Activated effector memory CD4-positive, alpha-beta T cell treated with Interleukin-2 at 50 U/mL for 16 hours (primary cell): ENCODE measurements around the gene FRMD5.
"Not testable (repeated sequence)": the region's sequence is repeated elsewhere in the genome, so short reads cannot be mapped to it uniquely, and the experiment has no call there.

ENCODE experiments used
- DNase-seq: peaks from one replicate; pipeline ENCODE4 v3.0.0-alpha.2; 2020

FRMD5 gene

DNA sequence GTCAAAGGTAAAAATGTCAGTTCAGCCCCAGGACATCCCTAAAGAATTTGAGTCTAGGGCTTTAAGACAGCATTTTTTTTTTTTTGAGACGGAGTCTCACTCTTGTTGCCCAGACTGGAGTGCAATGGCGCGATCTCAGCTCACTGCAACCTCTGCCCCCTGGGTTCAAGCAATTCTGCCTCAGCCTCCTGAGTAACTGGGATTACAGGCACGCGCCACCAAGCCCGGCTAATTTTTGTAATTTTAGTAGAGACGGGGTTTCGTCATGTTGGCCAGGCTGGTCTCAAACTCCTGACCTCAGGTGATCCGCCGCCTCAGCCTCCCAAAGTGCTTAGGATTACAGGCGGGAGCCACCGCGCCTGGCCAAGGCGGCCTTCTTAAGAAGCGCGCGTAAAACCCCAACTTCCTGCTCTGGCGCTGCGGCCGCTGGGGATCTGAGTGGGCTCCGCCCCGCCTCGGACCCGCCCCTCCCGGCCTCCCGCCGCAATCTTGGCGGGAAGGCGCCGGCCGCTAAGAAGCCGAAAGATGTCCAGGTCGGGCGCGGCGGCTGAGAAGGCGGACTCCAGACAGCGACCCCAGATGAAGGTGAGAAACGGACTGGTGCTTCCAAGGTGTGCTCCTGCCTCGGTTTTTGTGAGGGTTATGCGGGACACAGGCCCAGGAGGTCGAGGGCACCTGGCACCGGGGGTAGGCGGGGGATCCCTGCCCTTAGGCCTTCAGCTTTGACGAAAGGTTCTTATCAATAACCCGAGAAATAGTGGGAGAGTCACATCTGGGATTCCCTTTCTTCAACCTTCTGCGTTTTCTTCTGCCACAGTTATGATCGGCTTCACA, 368.3 kb downstream of the FRMD5 start, which contains the start of gene WDR76:
TSS of gene WDR76 (plus strand) at position 495 of the 834 bp plus-strand sequence. CDS start at position 526, 31 bp downstream.
- DNase-seq = peak; percentile 63

DNA sequence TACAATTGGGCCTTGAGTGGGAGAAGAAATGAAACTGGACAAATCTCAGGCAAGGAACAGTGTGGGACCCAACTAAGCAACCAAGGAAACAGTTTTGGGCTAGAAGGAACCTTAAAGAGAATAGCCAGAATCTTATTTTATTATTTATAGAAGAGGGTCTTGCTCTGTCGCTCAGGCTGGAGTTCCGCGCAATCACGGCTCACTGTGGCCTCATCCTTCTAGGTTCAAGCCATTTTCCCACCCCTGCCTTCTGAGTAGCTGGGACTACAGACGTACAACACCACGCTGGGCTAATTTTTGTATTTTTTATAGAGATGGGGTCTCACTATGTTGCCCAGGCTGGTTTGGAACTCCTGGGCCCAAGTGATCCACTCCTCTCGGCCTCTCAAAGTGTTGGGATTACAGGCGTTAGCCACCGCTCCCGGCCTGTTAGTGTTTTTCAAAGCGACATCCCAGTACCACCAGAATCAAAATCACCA, 369.0 kb downstream of the FRMD5 start:
- DNase-seq = no peak

DNA sequence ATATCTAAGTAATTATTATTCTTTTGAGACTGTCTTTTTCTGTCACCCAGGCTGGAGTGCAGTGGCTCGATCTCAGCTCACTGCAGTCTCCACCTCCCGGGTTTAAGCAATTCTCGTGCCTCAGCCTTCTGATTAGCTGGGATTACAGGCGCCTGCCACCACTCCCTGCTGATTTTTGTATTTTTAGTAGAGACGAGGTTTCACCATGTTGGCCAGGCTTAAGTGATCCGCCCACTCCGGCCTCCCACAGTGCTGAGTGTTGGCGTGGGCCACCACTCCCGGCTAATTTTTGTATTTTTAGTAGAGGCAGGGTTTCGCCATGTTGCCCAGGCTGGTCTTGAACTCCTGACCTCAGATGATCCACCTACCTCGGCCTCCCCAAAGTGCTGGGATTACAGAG, 369.8 kb downstream of the FRMD5 start:
- not testable (repeated sequence) for DNase-seq

DNA sequence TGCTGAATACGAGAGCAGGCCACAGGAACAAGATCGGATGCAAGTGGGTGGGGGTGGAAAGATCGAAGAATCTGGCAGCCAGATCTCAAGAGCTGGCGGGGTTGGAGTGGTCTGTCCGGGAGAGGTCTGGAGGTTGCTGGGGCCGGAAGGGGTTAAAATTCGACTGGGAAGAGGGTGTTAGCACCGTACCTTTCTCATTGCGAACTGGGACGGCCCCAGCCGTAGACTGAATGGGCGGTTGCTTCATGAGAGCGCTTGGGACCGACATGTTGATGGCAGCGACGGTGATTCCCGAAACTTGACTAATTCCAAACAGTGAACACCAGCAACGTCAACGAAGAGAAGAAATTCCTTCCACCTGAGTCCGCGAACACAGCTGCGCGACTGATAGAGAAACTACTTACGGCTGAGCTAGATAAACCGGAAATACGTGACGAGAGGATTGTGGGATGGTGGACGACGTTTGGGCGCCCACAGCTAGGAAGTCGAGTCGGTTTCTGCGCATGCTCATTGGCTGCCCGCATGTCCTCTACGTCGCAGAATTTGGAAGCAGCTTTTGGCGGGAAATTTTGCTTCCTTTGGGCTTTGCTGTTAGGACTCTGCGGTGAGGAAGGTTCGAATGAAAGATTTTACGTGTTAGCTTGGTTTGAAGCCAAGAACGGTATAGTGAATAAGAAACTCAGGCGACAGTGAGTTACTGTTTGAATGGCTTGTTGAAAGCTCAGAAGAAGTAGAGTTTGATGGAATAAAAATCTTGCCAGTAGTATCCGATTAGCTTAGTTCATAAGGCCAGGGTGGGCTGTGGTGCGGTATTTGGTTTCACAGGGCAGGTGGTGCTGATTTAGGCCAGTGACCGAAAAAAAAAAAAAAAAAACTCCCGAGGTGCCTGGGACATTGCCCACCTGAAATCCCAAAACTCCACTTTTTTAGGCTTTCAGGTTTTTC, 370.5 kb downstream of the FRMD5 start, which contains the start of gene MFAP1:
TSS of gene MFAP1 (minus strand) at position 389 of the 945 bp plus-strand sequence. CDS start at position 268, 121 bp downstream.
- DNase-seq = peak; percentile 82

DNA sequence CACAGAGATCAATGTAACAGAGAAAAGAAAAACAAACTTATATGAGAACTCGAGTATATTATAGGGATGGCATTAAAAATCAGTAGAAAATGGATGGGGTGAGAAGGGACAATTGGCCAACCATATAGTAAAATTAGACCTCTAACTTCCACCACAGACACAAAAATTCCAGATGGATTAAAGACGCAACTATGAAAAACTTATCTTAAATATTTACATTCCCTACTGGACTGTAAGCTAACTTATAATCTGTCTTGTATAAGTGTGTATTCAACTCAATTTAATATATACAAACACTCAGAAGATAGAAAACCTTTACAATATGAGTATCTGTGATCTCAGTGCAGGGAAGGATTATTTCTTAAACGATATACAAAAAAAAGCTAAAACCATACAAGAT, 373.6 kb downstream of the FRMD5 start:
- DNase-seq = no peak
